Duodenal mucosa (tissue), 2 donors: ENCODE results near the gene RPA3.
"Not testable (repeated sequence)": the region's sequence is repeated elsewhere in the genome, so short reads cannot be mapped to it uniquely, and the experiment has no call there.

Source experiments
- H3K27ac ChIP-seq: one replicate; pipeline ENCODE4 v1.7.0; 2013; ENCODE audit warnings: low read depth, low read length
- H3K27me3 ChIP-seq, 2 donors: one replicate each; pipeline ENCODE4 v1.7.0; 2013; ENCODE audit warnings: low read length in 2 of 2, control low read depth in 1 of 2; ENCODE audit not compliant: insufficient read depth in 2 of 2, control insufficient read depth in 1 of 2
- H3K36me3 ChIP-seq, 2 donors: one replicate each; pipeline ENCODE4 v1.7.0; 2013; ENCODE audit warnings: low read length in 2 of 2, control low read depth in 1 of 2; ENCODE audit not compliant: insufficient read depth in 2 of 2, control insufficient read depth in 1 of 2
- H3K4me1 ChIP-seq, 2 donors: one replicate each; pipeline ENCODE4 v1.7.0; 2013; ENCODE audit warnings: low read length in 2 of 2, control low read depth in 1 of 2; ENCODE audit not compliant: insufficient read depth in 2 of 2, control insufficient read depth in 1 of 2
- H3K4me3 ChIP-seq, 2 donors: one replicate each; pipeline ENCODE4 v1.7.0; 2013; ENCODE audit warnings: low read length in 2 of 2, low read depth in 1 of 2
- H3K9ac ChIP-seq, 2 donors: one replicate each; pipeline ENCODE4 v1.7.0; 2013; ENCODE audit warnings: low read length in 2 of 2, low read depth in 1 of 2
- H3K9me3 ChIP-seq, 2 donors: one replicate each; pipeline ENCODE4 v1.7.0; 2013; ENCODE audit warnings: low read length in 2 of 2, control low read depth in 1 of 2; ENCODE audit not compliant: control insufficient read depth in 1 of 2

Gene RPA3

GRCh38 chr7:7681936-7682329 is 36.5 kb downstream of the RPA3 start:
- Histone ChIP-seq H3K36me3 (no peaks in the 10 kb centered on the region), H3K9ac (no peak overlapping the region), H3K27me3 (no peaks in the 10 kb centered on the region), H3K27ac (no peak overlapping the region), H3K9me3 (peaks cover 0 to 3% of the 10 kb centered on the region in 2 donors), H3K4me1 (peaks cover 10 to 12% of the 10 kb centered on the region in 2 donors), H3K4me3 (no peak overlapping the region)

DNA sequence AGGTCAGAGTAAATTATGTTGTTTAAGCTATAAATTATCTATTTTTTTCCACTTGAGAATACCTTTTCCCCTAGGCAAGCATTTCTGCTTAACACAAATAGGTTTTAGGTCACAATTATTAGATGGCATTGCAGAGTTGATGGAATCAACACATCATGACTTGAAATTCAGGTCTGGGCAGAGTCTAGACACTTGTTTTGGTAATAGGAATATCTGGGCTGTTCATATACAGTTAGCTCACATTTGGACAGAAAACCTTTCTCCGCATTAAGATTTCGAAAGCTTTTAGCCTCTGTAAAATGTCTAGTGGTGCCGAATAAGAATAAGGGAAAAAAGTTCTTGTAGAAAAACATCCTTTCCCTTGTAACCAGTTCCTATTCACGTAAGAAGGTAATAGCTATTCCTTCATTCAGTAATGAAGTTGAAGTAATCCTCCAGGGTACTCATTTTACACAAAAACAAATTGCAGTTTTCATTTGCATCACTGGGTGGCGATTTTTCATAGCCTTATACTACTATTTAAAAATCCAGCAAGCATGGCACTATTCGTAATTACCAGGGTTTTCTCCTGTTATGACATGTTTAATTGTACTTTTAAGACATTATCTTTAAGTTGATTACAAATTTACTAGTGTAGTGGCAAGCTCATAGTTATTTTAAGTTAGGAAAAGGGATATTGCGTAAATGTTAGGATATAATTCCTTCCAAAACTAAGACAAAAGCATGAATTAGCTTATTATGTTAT is 37.0 kb downstream of the RPA3 start:
- Histone ChIP-seq H3K4me1 (peaks cover 10 to 12% of the 10 kb centered on the region in 2 donors), H3K9ac (no peak overlapping the region), H3K9me3 (peaks cover 0 to 3% of the 10 kb centered on the region in 2 donors), H3K27ac (no peak overlapping the region), H3K27me3 (no peaks in the 10 kb centered on the region), H3K36me3 (no peaks in the 10 kb centered on the region), H3K4me3 (peak overlapping the region in 1 of 2 donors; percentile 11)

- not testable (repeated sequence) for H3K4me3 ChIP-seq, H3K9me3 ChIP-seq, H3K36me3 ChIP-seq, H3K27me3 ChIP-seq, H3K9ac ChIP-seq, H3K27ac ChIP-seq
- peaks cover 10 to 12% of the 10 kb centered on the region in 2 donors for H3K4me1 ChIP-seq
These were observed 38.8 kb downstream of the RPA3 start for GRCh38 chr7:7679640-7680039.

DNA sequence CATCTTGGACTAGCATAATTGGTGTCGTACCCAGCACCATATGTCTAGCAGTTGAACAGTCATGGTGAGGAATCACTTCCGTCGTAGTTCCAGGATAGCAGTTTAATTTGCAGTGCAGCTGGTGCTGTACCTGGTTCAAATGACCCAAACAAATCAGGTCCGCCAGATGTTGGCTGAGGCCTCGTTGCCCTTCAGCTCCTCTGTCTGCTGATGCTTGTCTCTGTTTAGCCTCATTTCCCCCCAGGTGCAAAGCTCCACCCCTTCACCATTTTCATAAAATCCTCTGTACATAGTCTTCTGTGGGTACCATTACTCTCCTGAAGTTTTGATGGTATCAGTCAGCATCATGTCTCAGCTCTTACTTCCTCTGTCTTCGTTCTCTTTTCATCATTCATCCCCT is 42.7 kb downstream of the RPA3 start:
- H3K27me3 ChIP-seq: no peaks in the 10 kb centered on the region
- H3K27ac ChIP-seq: no peak overlapping the region
- H3K9me3 ChIP-seq: peaks cover 0 to 3% of the 10 kb centered on the region in 2 donors
- H3K4me3 ChIP-seq: no peak overlapping the region
- no peak overlapping the region for H3K9ac ChIP-seq
- no peaks in the 10 kb centered on the region for H3K4me1 ChIP-seq
- peaks cover 4 to 9% of the 10 kb centered on the region in 2 donors for H3K36me3 ChIP-seq

DNA sequence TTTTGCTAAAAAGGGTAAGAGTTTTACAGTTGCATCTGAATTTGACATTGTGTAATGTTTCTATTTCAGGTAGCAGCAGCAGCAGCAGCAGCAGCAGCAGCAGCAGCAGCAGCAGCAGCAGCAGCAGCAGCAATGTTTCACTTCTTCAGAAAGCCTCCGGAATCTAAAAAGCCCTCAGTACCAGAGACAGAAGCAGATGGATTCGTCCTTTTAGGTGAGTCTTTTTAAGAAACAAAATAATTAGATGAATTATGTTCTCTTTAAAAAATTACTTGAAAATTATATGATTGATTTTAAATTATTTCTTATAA is 45.2 kb downstream of the RPA3 start:
- H3K9ac ChIP-seq: no peak overlapping the region
- H3K4me3 ChIP-seq: no peak overlapping the region

GRCh38 chr7:7672545-7673239 is 45.7 kb downstream of the RPA3 start:
- no peaks in the 10 kb centered on the region for H3K4me1 ChIP-seq
- no peak overlapping the region for H3K27ac ChIP-seq
- no peak overlapping the region for H3K9ac ChIP-seq
- no peaks in the 10 kb centered on the region for H3K27me3 ChIP-seq
- no peaks in the 10 kb centered on the region for H3K9me3 ChIP-seq
- peaks cover 4 to 9% of the 10 kb centered on the region in 2 donors for H3K36me3 ChIP-seq
- H3K4me3 ChIP-seq: no peak overlapping the region

More for the DNA sequence above, 45.2 kb downstream of the RPA3 start:
- Histone ChIP-seq H3K27ac (no peak overlapping the region), H3K27me3 (no peaks in the 10 kb centered on the region), H3K36me3 (peaks cover 4 to 9% of the 10 kb centered on the region in 2 donors), H3K9me3 (peaks cover 0 to 3% of the 10 kb centered on the region in 2 donors), H3K4me1 (no peaks in the 10 kb centered on the region)

DNA sequence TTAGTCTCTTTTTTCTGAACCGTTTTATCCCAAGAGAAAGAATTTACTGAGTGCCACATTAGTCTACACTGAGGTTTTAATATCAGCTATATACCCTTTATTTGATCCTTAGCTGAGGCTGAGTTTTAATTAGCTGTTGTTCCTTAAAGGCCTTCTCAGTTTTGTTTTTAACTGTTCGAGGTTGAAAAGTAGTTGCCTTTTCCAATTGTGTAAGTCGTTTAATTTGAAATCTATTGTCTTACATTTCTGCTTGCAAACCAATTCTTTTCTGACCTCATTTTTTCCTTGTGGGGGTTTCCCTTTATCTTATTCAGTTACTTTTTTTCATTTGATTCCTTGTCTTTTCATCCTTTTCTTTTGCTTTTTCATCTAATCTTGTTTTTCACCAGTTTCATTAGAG is 47.0 kb downstream of the RPA3 start:
- H3K9ac ChIP-seq: no peak overlapping the region
- no peak overlapping the region for H3K27ac ChIP-seq
- H3K27me3 ChIP-seq: no peaks in the 10 kb centered on the region
- H3K36me3 ChIP-seq: peaks cover 4 to 9% of the 10 kb centered on the region in 2 donors
- no peaks in the 10 kb centered on the region for H3K9me3 ChIP-seq
- H3K4me1 ChIP-seq: no peaks in the 10 kb centered on the region
- no peak overlapping the region for H3K4me3 ChIP-seq

DNA sequence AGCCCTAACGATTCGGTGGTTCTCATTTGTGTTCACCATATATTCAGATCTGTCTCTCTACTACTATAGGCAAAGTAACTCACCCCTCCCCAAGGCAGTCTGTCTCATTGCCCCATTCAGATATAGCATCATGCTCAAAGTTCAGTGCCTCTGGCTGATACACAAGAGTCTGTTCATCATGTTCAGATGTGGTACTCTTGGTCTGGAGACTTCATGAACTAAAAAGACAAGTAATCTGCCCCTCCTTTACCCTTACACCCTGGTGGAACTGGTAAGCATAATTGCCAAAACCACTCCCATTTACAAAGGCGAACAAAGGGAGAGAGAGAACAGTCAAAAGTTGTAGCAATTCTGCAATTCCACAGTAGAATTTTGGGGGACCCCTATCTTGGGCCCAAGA is 47.9 kb downstream of the RPA3 start:
- no peaks in the 10 kb centered on the region for H3K4me1 ChIP-seq
- H3K27me3 ChIP-seq: no peaks in the 10 kb centered on the region
- no peaks in the 10 kb centered on the region for H3K9me3 ChIP-seq
- peaks cover 0 to 3% of the 10 kb centered on the region in 2 donors for H3K36me3 ChIP-seq
- H3K9ac ChIP-seq: no peak overlapping the region
- H3K27ac ChIP-seq: no peak overlapping the region
- no peak overlapping the region for H3K4me3 ChIP-seq

DNA sequence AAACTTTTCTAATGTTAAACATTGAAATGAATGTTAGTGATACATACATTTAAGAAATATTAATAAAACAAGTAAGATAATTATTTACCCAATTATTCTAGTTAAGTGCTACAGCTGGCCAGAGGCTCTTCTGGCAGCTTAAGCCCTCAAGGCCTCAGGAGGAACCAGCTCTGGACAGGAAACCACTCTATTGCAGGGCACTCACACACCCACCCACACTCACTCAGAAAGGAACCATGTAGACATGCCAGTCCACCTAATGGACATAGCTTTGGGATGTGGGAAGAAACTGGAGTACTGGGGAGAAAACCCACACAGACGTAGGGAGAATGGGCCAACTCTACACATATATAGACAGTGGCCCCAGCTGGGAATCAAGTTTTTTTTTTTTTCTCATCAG is 49.7 kb downstream of the RPA3 start:
- no peak overlapping the region for H3K4me3 ChIP-seq
- no peak overlapping the region for H3K9ac ChIP-seq
- no peaks in the 10 kb centered on the region for H3K4me1 ChIP-seq
- no peaks in the 10 kb centered on the region for H3K9me3 ChIP-seq
- H3K27ac ChIP-seq: no peak overlapping the region
- no peaks in the 10 kb centered on the region for H3K36me3 ChIP-seq
- no peaks in the 10 kb centered on the region for H3K27me3 ChIP-seq

DNA sequence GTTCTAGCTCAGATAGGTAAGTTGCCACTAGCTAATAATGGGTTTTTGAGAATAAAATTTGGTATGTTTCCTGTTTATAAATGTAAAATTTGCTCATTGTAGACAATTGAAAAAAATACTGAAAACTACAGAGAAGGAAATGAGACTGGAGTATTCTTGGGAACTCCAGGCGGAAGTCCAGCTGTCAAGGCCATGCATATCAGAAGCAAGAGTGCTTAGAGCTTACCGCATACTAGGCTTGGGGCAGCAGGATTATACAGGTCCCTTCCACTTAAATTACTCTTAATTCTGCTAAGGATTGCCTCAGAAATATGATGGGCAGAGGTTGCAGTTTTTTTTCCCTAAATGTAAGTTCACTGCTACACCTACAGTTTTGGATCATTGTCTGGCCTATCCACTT is 51.2 kb downstream of the RPA3 start:
- Histone ChIP-seq H3K9me3 (no peaks in the 10 kb centered on the region), H3K9ac (no peak overlapping the region), H3K4me3 (no peak overlapping the region), H3K4me1 (no peaks in the 10 kb centered on the region), H3K36me3 (no peaks in the 10 kb centered on the region), H3K27ac (no peak overlapping the region), H3K27me3 (no peaks in the 10 kb centered on the region)
